Measurements from ENCODE around the gene ZNF665. TPM values are rescaled to one million over a fixed set of nuclear protein-coding genes. Genes with fewer than 3 reads are reported as not detected.

ZNF665 gene
- total RNA-seq, 6 experiments from 2014 or later: 0.08 to 0.40 (median 0.20) TPM

- peaks cover 43% of the 10 kb centered on the region for H3K36me3 Mint-ChIP-seq (ENCODE audit: low read depth)
- peaks cover 4% of the 10 kb centered on the region; the same call in 1 of the 2 replicates for H3K27me3 Mint-ChIP-seq (ENCODE audit: insufficient read depth)
- no peak for DNase-seq
- no peak for TF ChIP-seq CTCF (IDR thresholded peaks at IDR 0.05)
- H3K27ac Mint-ChIP-seq: no peak overlapping the region
- peaks cover 11% of the 10 kb centered on the region for H3K4me1 Mint-ChIP-seq (ENCODE audit: low read depth)
- H3K4me3 Mint-ChIP-seq: no peak overlapping the region
- peaks cover 73% of the 10 kb centered on the region for H3K9me3 Mint-ChIP-seq
Measured at GRCh38 chr19:53161123-53161522, 32.0 kb downstream of the ZNF665 start.

GRCh38 chr19:53160350-53160749 is 32.8 kb downstream of the ZNF665 start:
- H3K27me3 Mint-ChIP-seq (ENCODE audit: insufficient read depth): peaks cover 4% of the 10 kb centered on the region; the same call in 1 of the 2 replicates
- H3K4me1 Mint-ChIP-seq (ENCODE audit: low read depth): peaks cover 11% of the 10 kb centered on the region
- no peak overlapping the region for H3K4me3 Mint-ChIP-seq
- no peak overlapping the region for H3K27ac Mint-ChIP-seq
- TF ChIP-seq CTCF (IDR thresholded peaks at IDR 0.05): no peak
- H3K9me3 Mint-ChIP-seq: peaks cover 67% of the 10 kb centered on the region
- DNase-seq: no peak
- peaks cover 35% of the 10 kb centered on the region for H3K36me3 Mint-ChIP-seq (ENCODE audit: low read depth)

- Mint-ChIP-seq H3K27me3 (ENCODE audit: insufficient read depth) (peaks cover 4% of the 10 kb centered on the region; the same call in 1 of the 2 replicates), H3K27ac (peak overlapping the region; percentile 10), H3K9me3 (peaks cover 62% of the 10 kb centered on the region), H3K36me3 (ENCODE audit: low read depth) (peaks cover 42% of the 10 kb centered on the region), H3K4me3 (peak overlapping the region; percentile 87), H3K4me1 (ENCODE audit: low read depth) (peaks cover 11% of the 10 kb centered on the region)
- DNase-seq: no peak
- no peak for TF ChIP-seq CTCF (IDR thresholded peaks at IDR 0.05)
Measured at GRCh38 chr19:53158119-53158656, 35.0 kb downstream of the ZNF665 start.

- Mint-ChIP-seq H3K9me3 (peaks cover 60% of the 10 kb centered on the region), H3K4me1 (ENCODE audit: low read depth) (peaks cover 11% of the 10 kb centered on the region), H3K4me3 (peak overlapping the region; percentile 87), H3K36me3 (ENCODE audit: low read depth) (peaks cover 47% of the 10 kb centered on the region), H3K27ac (peak overlapping the region; percentile 10; the same call in 1 of the 2 replicates), H3K27me3 (ENCODE audit: insufficient read depth) (peaks cover 4% of the 10 kb centered on the region; the same call in 1 of the 2 replicates)
- no peak for DNase-seq
- TF ChIP-seq CTCF (IDR thresholded peaks at IDR 0.05): no peak
Measured at GRCh38 chr19:53157626-53158025, 35.5 kb downstream of the ZNF665 start.

- Mint-ChIP-seq H3K9me3 (peaks cover 62% of the 10 kb centered on the region), H3K36me3 (ENCODE audit: low read depth) (peaks cover 51% of the 10 kb centered on the region), H3K27ac (no peak overlapping the region), H3K27me3 (ENCODE audit: insufficient read depth) (peaks cover 4% of the 10 kb centered on the region; the same call in 1 of the 2 replicates), H3K4me3 (no peak overlapping the region), H3K4me1 (ENCODE audit: low read depth) (peaks cover 11% of the 10 kb centered on the region)
- no peak for DNase-seq
- TF ChIP-seq CTCF (IDR thresholded peaks at IDR 0.05): no peak
Measured at GRCh38 chr19:53156850-53157249, 36.3 kb downstream of the ZNF665 start.

All from HFFc6 (cell line).